ENCODE measurements around the gene COL6A1. TPM values are rescaled to one million over a fixed set of nuclear protein-coding genes. Genes with fewer than 3 reads are reported as not detected.

Gene COL6A1
- 0.09 and 0.20 TPM in 2 replicates for total RNA-seq

- intact Hi-C loops (cut with micrococcal nuclease) = loop anchor here (5.0 kb wide), 1 partner anchor 339 kb away; the partner anchor contains the start of gene PCBP3
These were observed at the start of gene COL6A1 for GRCh38 chr21:45981151-45982091. TSS of gene COL6A1 (plus strand) at chr21:45981770. CDS start at chr21:45981851, 81 bp downstream.

DNA sequence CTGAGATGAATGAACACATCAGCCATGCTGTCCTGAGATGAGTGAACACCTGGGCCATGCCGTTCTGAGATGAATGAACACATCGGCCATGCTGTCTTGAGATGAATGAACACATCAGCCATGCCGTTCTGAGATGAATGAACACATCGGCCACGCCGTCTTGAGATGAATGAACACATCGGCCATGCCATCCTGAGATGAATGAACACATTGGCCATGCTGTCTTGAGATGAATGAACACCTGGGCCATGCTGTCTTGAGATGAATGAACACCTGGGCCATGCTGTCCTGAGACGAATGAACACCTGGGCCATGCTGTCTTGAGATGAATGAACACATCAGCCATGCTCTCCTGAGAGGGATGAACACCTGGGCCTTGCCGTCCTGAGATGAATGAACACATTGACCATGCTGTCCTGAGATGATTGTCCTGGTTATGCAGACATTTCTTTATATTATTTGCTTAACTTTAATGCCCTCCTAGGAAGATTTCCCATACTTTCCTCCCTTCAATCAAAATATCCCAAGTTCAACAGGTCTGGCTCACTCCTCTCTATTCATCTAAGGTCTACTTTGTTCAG, 48.6 kb upstream of the COL6A1 start:
- intact Hi-C loops (cut with micrococcal nuclease) = no loop called here

- intact Hi-C loops (cut with micrococcal nuclease) = no loop called here
These were observed 47.5 kb upstream of the COL6A1 start for GRCh38 chr21:45934085-45934484.

DNA sequence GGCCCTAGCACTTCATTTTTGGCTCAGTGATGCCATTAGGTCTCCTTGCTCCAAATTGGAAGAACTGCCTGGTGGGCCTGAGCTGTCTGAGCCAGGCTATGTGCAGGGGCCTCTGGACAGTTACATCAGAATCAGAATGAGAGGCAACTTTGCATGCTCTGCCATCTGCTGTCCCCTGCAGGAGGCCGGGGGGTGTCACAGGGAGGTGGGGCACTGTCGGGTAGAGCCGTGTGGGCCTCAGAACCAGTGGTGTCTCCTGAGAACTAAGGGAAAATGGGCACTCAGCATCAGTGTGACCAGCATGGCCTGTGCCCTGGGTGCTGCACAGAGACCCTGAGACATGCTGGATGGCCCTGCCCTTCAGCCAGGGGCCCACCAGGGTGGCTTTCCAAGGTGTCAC, 47.0 kb upstream of the COL6A1 start:
- intact Hi-C loops (cut with micrococcal nuclease) = no loop called here

- intact Hi-C loops (cut with micrococcal nuclease) = no loop called here
These were observed 45.9 kb upstream of the COL6A1 start for GRCh38 chr21:45935628-45936027.

- intact Hi-C loops (cut with micrococcal nuclease) = no loop called here
These were observed 43.7 kb upstream of the COL6A1 start for GRCh38 chr21:45937721-45938452.

- intact Hi-C loops (cut with micrococcal nuclease) = no loop called here
These were observed 43.2 kb upstream of the COL6A1 start for GRCh38 chr21:45938453-45938755.

DNA sequence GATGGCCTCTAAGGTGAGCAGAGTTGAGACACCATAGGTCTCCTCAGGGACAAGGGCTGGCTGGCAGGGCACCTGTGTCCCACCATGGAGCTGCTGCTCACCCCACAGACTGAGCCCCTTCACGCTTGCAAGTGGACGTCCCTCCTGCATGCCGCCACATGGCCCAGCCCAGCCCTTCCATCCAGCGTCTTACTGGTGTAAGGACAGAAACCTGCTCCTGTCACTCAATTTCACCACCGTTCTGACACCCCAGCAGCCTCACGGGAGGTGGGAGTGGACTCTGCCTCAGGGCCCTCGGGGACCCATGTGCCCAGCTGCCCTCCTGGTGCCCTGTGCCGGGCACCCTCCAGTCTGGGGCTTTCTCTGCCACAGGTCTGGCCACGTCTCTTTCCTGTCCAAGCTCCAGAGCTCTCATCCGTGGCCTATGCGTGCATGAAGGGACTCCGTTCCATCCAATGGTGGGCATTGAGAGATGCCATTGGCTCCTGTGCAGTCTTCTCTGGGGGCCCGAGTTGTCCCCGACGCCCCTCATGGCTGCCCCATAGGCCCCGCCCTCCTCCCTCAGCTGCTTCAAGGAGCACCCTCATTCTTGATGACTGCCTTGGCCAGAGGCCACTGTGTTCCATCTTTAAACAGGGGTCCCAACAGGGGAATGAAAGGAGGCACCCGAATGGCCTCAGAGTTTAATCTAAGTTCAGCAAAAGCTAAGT, 42.6 kb upstream of the COL6A1 start:
- intact Hi-C loops (cut with micrococcal nuclease) = no loop called here

DNA sequence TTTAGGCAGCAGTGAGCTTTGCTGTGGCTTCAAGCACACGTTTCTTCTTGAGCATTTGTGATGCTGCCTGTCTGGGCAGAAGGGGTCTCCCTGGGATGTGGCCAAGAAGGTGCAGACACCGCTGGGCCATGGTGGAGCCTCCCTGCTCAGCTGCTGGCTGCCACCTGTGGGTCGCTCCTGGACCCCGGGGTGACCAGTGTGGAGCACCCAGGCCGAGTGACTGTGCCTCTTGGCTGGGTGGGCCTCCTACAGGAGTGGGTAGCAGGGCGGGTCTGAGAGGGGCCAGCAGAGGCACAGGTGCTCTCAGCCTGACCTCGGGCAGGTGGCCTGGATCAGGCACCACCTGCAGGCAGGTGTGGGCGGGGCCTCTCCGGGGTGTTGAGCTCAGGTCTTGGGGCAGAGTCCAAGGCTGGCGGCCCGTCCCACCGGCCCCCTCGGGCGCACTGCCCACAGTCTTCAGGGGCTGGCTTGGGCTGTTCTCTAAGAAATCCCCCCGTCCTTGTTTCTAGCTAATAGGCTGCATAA, 42.0 kb upstream of the COL6A1 start:
- intact Hi-C loops (cut with micrococcal nuclease) = no loop called here

- intact Hi-C loops (cut with micrococcal nuclease) = no loop called here
These were observed 41.5 kb upstream of the COL6A1 start for GRCh38 chr21:45940091-45940490.

DNA sequence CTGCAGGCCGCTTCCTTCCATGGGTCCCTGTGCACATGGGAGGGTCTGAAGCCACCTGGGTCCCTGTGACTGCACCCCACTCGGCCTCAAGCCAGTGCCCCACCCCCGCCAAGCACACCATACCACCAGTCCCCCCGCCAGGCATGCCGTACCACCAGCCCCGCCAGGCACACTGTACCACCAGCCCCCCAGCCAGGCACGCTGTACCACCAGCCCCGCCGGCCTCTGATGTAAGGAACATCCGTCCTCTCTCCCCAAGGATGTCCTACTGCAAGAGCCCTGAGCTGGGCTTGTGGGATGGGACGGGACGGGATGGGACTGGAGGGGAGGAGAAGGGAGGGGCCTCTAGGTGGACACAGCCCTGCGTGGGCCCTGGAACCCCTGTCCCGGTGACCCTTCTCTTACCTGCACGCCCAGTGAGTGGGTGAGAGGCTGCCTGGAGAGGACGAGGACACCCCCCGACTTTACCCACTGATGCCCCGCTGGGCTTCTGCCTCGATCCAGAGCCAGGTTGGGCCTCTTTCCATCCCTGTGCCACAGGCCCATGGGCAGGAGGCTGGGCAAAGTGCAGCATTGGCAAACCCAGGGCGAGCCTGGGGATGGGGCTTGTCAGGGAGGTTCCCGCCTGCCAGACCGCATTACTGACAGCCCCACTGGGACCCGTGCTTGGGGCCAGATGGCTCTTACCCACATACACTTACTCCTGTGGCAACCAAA, 40.8 kb upstream of the COL6A1 start:
- intact Hi-C loops (cut with micrococcal nuclease) = no loop called here

DNA sequence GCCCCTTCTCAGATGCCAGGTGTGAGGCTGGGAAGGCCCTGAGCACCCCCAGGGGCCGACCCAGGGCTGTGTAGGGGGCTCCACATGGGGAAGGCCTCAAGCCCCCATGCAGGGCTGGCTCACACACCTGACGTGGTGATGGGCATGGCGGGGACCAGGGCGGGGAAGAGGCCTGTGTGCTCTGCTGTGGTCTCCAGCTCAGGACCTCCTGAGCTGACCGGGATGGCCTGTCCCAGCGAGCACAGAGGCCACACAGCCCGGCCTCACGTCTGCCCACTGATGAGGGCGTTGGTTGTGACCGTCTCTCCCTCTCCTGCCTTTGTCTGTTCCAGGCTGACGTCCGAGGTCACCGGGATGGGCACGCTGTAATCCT, 40.2 kb upstream of the COL6A1 start:
- intact Hi-C loops (cut with micrococcal nuclease) = no loop called here

DNA sequence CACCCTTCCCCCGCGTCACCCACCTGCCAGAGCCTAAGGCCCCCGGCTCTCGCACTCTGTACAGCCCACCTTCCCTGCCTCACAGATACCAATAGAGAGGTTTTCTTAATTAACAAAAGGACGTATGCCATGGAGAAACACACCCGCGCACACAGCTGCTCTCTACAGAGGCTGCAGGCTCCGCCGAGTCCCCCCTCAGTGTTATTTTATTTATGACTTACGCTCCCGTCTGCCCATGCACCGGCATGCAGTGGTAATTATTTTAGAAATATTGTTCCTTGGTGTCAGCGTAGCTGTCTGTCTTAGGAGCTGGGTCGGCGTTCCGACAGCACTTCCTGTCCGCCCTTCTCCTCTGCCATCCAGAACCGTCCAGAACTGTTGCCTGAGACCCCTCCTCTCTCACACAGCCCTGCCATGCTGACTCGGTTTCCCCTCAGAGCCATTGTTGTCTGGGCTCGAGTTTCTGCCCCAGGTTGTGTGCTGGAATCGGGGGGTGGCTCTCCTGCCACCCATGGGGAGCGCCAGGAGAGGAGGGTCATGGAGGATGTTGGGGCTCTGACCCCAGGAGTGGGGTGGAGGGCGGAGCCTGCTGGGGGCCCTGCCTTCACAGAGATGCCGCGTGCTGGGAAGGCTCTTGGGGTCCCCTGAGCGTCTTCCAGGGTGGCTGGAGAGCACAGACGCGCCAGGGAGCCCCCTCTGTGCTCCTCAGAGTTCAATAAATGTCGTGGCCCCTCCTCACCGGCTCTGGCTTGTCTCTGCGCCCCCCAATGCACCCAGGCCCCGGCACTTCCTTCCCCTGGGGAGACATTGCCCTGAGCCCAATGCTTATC, 39.6 kb upstream of the COL6A1 start:
- intact Hi-C loops (cut with micrococcal nuclease) = no loop called here

DNA sequence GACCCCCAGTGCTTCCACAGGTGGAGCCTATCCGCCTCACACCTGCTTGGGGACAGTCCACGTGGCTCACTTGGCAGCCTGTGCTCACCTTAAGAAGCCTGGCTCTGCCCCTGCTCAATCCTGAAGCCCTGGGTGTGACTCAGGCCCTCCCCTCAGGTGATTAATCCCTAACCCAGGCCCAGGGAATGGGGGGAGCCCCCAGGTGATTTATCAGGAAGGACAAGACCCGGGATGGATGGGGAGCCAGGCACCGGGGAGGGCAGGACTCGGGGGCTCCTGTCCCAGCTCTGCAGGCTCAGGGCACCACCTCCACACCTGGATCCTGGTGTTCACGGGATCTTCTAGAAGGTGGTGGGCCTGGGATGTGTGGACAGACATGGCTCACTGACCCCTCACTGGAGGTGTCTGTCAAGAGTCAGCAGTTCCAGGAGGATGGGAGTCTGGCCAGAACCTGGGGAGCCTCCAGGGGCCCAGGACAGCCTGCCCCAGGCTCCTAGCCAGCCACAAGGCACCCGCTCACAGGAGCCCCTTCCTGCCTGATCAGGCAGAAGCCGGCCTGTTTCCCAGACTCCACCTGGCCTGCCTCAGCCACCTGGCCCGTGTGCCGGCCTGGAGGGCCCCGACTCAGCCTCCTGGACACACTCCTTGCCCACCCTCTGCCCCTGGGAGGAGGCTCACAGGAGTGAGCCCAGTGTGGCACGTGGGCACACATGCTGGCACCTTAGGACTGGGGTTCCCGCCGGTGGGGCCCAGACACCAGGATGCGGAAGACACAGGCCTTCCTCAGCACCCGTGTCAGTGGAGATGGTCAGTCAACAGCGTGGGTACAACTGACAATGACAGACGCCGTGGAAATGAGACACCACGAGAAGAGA, 38.6 kb upstream of the COL6A1 start:
- intact Hi-C loops (cut with micrococcal nuclease) = no loop called here

DNA sequence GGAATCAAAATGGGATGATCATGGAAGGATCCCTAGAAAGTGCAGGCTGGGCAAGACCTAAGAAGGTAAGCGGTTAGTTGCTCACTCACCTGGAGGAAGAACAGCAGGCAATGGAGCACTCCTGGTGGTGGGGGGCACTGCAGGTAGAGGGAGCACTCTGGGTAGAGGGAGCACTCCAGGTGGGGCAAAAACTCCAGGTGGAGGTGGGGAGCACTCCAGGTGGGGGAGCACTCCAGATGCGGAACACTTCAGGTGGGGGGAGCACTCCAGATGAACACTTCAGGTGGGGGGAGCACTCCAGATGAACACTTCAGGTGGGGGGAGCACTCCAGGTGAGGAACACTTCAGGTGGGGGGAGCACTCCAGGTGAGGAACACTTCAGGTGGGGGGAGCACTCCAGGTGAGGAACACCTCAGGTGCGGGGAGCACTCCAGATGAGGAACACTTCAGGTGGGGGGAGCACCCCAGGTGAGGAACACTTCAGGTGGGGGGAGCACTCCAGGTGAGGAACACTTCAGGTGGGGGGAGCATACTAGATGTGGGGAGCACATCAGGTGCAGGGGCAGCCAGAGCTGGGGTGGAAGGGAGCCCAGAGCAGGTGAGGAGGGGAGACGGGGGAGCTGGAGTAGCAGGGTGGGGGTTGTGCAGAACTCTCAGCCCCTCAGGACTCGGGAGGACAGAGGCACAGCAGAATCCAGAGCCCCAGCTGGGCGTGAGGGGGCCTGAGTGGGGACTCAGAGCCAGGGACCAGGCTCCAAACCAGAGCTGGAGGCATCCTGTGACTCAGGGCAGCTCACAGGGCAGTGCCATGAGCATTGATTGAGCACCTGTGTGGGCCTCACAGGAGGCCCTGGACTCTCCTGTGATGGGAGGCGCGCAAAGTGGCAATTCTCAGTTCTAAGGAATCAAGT, 37.7 kb upstream of the COL6A1 start:
- intact Hi-C loops (cut with micrococcal nuclease) = no loop called here

DNA sequence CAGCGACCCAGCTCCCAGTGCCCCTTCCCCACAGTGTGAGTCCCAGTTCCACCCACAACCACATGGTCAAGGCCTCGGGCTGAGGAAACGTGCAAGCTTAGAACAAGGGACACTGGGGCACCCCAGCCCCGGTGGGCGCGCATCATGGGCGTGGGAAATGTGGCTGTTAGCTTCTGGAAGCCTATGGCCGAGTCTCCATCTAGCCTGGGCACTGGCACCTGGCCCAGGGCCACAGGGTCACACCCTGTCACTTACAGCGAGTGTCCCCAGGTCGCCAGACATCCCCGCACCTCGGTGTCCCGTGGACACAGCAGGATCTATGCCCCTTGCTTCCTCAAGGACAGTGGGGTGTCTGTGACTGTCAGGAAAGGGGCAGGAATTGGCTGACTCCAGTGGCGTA, 37.0 kb upstream of the COL6A1 start:
- intact Hi-C loops (cut with micrococcal nuclease) = no loop called here

GRCh38 chr21:45945066-45945867, 36.3 kb upstream of the COL6A1 start:
- intact Hi-C loops (cut with micrococcal nuclease) = no loop called here
